ENCODE data around the gene SRPRB.

- TF ChIP-seq EZH2 (IDR thresholded peaks at IDR 0.05; ENCODE audit: insufficient read depth, poor library complexity, severe bottlenecking) (no peak), EZH2phosphoT487 (IDR thresholded peaks at IDR 0.05; ENCODE audit: insufficient read depth, low read depth) (no peak)
These were observed 27.6 kb upstream of the SRPRB start for GRCh38 chr3:133777807-133778568.
